Endothelial cell of umbilical vein (primary cell): Measurements from ENCODE around the gene RBM47.

ENCODE experiments used
- CTCF ChIP-seq, 2 donors: IDR thresholded peaks; 1 replicate in 1 of 2; 2 replicates in 1 of 2; pipeline ENCODE4 v1.5.1; 2011; ENCODE audit warnings: low read length in 2 of 2, mild to moderate bottlenecking in 2 of 2, moderate library complexity in 2 of 2, control low read depth in 1 of 2, inconsistent platforms in 1 of 2, low read depth in 1 of 2; ENCODE audit not compliant: insufficient read depth in 1 of 2; ENCODE audit errors: extremely low read depth in 1 of 2
- EZH2 ChIP-seq: IDR thresholded peaks from 2 replicates; pipeline ENCODE4 v1.6.1; 2012; ENCODE audit warnings: borderline replicate concordance, low read depth, mild to moderate bottlenecking, moderate library complexity, low read length, inconsistent platforms; ENCODE audit not compliant: severe bottlenecking
- GATA2 ChIP-seq: IDR thresholded peaks from 2 replicates; pipeline ENCODE4 v1.7.0; 2011; ENCODE audit warnings: low read depth, mild to moderate bottlenecking, moderate library complexity, mixed read lengths, low read length; ENCODE audit not compliant: insufficient read length, insufficient read depth
- JUN ChIP-seq: IDR thresholded peaks from 2 replicates; pipeline ENCODE4 v1.6.1; 2011; ENCODE audit warnings: borderline replicate concordance, low read depth; ENCODE audit not compliant: insufficient read length, insufficient read depth
- MAX ChIP-seq: IDR thresholded peaks from 2 replicates; pipeline ENCODE4 v1.6.1; 2011; ENCODE audit not compliant: insufficient read depth, insufficient read length
- MYC ChIP-seq: IDR thresholded peaks from one replicate; pipeline ENCODE4 v1.6.1; 2011; ENCODE audit warnings: mild to moderate bottlenecking, low read depth, low read length
- POLR2A ChIP-seq: IDR thresholded peaks from 2 replicates; pipeline ENCODE4 v1.6.1; 2012; ENCODE audit warnings: low read depth, mild to moderate bottlenecking, control low read depth, low read length
- POLR2AphosphoS5 ChIP-seq: IDR thresholded peaks from 2 replicates; pipeline ENCODE4 v1.6.1; 2012; ENCODE audit warnings: low read depth, mild to moderate bottlenecking, control low read depth, low read length, moderate library complexity; ENCODE audit not compliant: insufficient read depth

DNA sequence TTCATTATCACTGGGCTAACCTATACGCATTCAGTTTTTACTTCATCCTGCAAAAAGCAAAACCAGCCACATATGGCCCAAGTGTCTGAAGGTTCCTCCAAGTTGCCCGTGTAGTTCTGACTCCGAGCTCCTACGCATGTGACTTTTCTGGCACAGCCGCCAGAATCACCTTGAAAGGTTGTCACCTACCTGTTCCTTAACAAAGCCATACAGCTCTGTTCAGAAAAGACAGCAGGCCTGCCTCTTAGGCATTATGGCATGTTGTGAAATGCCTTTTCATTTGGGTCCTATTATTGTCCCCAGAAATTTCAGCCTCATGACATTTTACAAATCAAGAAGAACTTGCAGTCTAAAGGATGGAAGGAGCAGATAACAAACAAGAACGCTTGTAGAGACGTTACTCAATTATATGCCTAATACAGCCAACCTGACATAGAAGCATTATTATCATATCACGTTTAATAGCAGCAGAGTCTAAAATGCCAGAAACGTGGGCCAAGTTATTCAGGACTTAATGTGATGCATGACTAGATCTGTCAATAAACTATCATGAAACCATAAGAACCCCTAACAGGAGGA lies 118.5 kb downstream of the RBM47 start:
- no peak for TF ChIP-seq CTCF (IDR thresholded peaks at IDR 0.05; ENCODE audit: extremely low read depth in 1 of 2, insufficient read depth in 1 of 2, low read depth in 1 of 2, low read length in 2 of 2)
- no peak for TF ChIP-seq POLR2A
- TF ChIP-seq POLR2AphosphoS5 = no peak
- TF ChIP-seq EZH2 = no peak
- TF ChIP-seq JUN = no peak
- TF ChIP-seq MAX = no peak
- TF ChIP-seq GATA2 = no peak
- TF ChIP-seq MYC = no peak
